HEK293 (cell line): Measurements from ENCODE around the gene SLCO4A1.

Experiments used
- CTCF ChIA-PET: fragments of 350-600 bp; formaldehyde crosslinking; extraction: SDS; loops from one replicate; lab custom pipeline; 2021; ENCODE audit warnings: antibody characterized with exemption; lab: Yijun Ruan, JAX
- POLR2A ChIA-PET: fragments of 300-600 bp; formaldehyde crosslinking; extraction: SDS; loops from one replicate; lab custom pipeline; 2020; ENCODE audit warnings: antibody characterized with exemption, inconsistent platforms; lab: Yijun Ruan, JAX
- H3K27ac ChIP-seq: fragments of 200-500 bp; sonication (Bioruptor generic); 2 replicates; pipeline ENCODE4 v1.5.1; 2014; ENCODE audit warnings: low read depth, low read length, control low read depth, inconsistent platforms; ENCODE audit errors: extremely low read depth
- H3K36me3 ChIP-seq, 2 experiments: fragments of 200-500 bp in 1 of 2; sonication (Bioruptor generic) in 1 of 2; 1 replicate in 1 of 2; 2 replicates in 1 of 2; pipeline ENCODE4 v1.5.1; 2014 to 2017; ENCODE audit warnings: inconsistent platforms in 2 of 2, low read length in 2 of 2; ENCODE audit not compliant: control insufficient read depth in 2 of 2, insufficient read depth in 1 of 2
- H3K4me1 ChIP-seq: fragments of 200-500 bp; sonication (Bioruptor generic); 2 replicates; pipeline ENCODE4 v1.5.1; 2014; ENCODE audit warnings: mild to moderate bottlenecking, low read length, inconsistent platforms; ENCODE audit not compliant: control insufficient read depth, insufficient read depth
- H3K4me3 ChIP-seq: 2 replicates; pipeline ENCODE4 v1.5.1; 2011; ENCODE audit warnings: low read depth, mild to moderate bottlenecking, control low read depth, low read length, moderate library complexity
- H3K9me3 ChIP-seq: fragments of 200-500 bp; sonication (Bioruptor generic); 2 replicates; pipeline ENCODE4 v1.5.1; 2014; ENCODE audit warnings: low read depth, low read length, inconsistent platforms; ENCODE audit not compliant: control insufficient read depth, insufficient read depth
- EGR2 ChIP-seq: fragments of 450-650 bp; formaldehyde crosslinking; IDR thresholded peaks from 2 replicates; pipeline ENCODE4 v1.5.1; 2016; ENCODE audit warnings: low read depth, missing biosample characterization, missing genetic modification characterization
- GLIS2 ChIP-seq: fragments of 450-650 bp; formaldehyde crosslinking; IDR thresholded peaks from 2 replicates; pipeline ENCODE4 v1.5.1; 2016; ENCODE audit warnings: missing biosample characterization, missing genetic modification characterization
- INSM2 ChIP-seq: fragments of 450-650 bp; formaldehyde crosslinking; IDR thresholded peaks from 2 replicates; pipeline ENCODE4 v1.5.1; 2016; ENCODE audit warnings: missing biosample characterization, missing genetic modification characterization
- KLF10 ChIP-seq: fragments of 450-650 bp; IDR thresholded peaks from 2 replicates; pipeline ENCODE4 v1.5.1; 2018; ENCODE audit warnings: missing biosample characterization, mild to moderate bottlenecking, missing genetic modification characterization
- KLF16 ChIP-seq: fragments of 450-650 bp; formaldehyde crosslinking; IDR thresholded peaks from 2 replicates; pipeline ENCODE4 v1.5.1; 2017; ENCODE audit warnings: missing biosample characterization, missing genetic modification characterization
- KLF7 ChIP-seq: fragments of 450-650 bp; formaldehyde crosslinking; IDR thresholded peaks from 2 replicates; pipeline ENCODE4 v1.5.1; 2016; ENCODE audit warnings: missing biosample characterization, missing genetic modification characterization, borderline replicate concordance
- MYNN ChIP-seq: fragments of 450-650 bp; formaldehyde crosslinking; IDR thresholded peaks from 2 replicates; pipeline ENCODE4 v1.5.1; 2016; ENCODE audit warnings: missing biosample characterization, missing genetic modification characterization, borderline replicate concordance
- MZF1 ChIP-seq: fragments of 450-650 bp; formaldehyde crosslinking; IDR thresholded peaks from 2 replicates; pipeline ENCODE4 v1.5.1; 2017; ENCODE audit warnings: missing biosample characterization, missing genetic modification characterization, borderline replicate concordance
- OVOL3 ChIP-seq: fragments of 450-650 bp; formaldehyde crosslinking; IDR thresholded peaks from 2 replicates; pipeline ENCODE4 v1.5.1; 2016; ENCODE audit warnings: missing biosample characterization, missing genetic modification characterization
- PRDM10 ChIP-seq: fragments of 450-650 bp; formaldehyde crosslinking; IDR thresholded peaks from 2 replicates; pipeline ENCODE4 v1.5.1; 2016; ENCODE audit warnings: missing biosample characterization, missing genetic modification characterization
- SCRT1 ChIP-seq: fragments of 450-650 bp; formaldehyde crosslinking; IDR thresholded peaks from 2 replicates; pipeline ENCODE4 v1.5.1; 2016; ENCODE audit warnings: missing biosample characterization, missing genetic modification characterization, borderline replicate concordance
- SP3 ChIP-seq: fragments of 450-650 bp; formaldehyde crosslinking; IDR thresholded peaks from 2 replicates; pipeline ENCODE4 v1.5.1; 2016; ENCODE audit warnings: missing biosample characterization, missing genetic modification characterization
- TRIM28 ChIP-seq: IDR thresholded peaks from 2 replicates; pipeline ENCODE4 v1.6.1; 2011; ENCODE audit warnings: low read length, control low read depth, borderline replicate concordance
- ZBTB7A ChIP-seq: fragments of 450-650 bp; formaldehyde crosslinking; IDR thresholded peaks from 2 replicates; pipeline ENCODE4 v1.5.1; 2016; ENCODE audit warnings: low read depth, missing biosample characterization, missing genetic modification characterization
- ZNF138 ChIP-seq: fragments of 450-650 bp; formaldehyde crosslinking; IDR thresholded peaks from 2 replicates; pipeline ENCODE4 v1.5.1; 2016; ENCODE audit warnings: missing biosample characterization, missing genetic modification characterization, borderline replicate concordance
- ZNF354C ChIP-seq: fragments of 450-650 bp; formaldehyde crosslinking; IDR thresholded peaks from 2 replicates; pipeline ENCODE4 v1.5.1; 2016; ENCODE audit warnings: missing biosample characterization, missing genetic modification characterization, low read depth, borderline replicate concordance
- ZNF555 ChIP-seq: fragments of 450-650 bp; formaldehyde crosslinking; conservative IDR thresholded peaks from 2 replicates; pipeline ENCODE4 v1.5.1; 2017; ENCODE audit warnings: missing biosample characterization, mild to moderate bottlenecking, missing genetic modification characterization, inconsistent platforms
- ZNF670 ChIP-seq: fragments of 450-650 bp; formaldehyde crosslinking; IDR thresholded peaks from 2 replicates; pipeline ENCODE4 v1.5.1; 2016; ENCODE audit warnings: missing biosample characterization, missing genetic modification characterization, low read depth
- ZNF777 ChIP-seq: fragments of 450-650 bp; formaldehyde crosslinking; IDR thresholded peaks from 2 replicates; pipeline ENCODE4 v1.5.1; 2017; ENCODE audit warnings: missing biosample characterization, missing genetic modification characterization, borderline replicate concordance
- ZSCAN30 ChIP-seq: fragments of 450-650 bp; IDR thresholded peaks from 2 replicates; pipeline ENCODE4 v1.5.1; 2018; ENCODE audit warnings: missing biosample characterization, mild to moderate bottlenecking, missing genetic modification characterization, moderate library complexity

SLCO4A1 gene

GRCh38 chr20:62603021-62603906, 39.0 kb upstream of the SLCO4A1 start (continued):
- TF ChIP-seq ZNF138 (tag by site-specific recombination), result no peak
- TF ChIP-seq KLF16 (tag by site-specific recombination), result no peak
- no peak for TF ChIP-seq EGR2

GRCh38 chr20:62603907-62604785, 38.2 kb upstream of the SLCO4A1 start:
- no peak overlapping the region for H3K27ac ChIP-seq
- CTCF ChIA-PET, result interaction anchor here (0.6 kb wide), 1 partner anchor 12 kb away, joined by 3 read pairs; no protein-coding TSS in a partner anchor
- no peaks in the 10 kb centered on the region for H3K9me3 ChIP-seq
- H3K36me3 ChIP-seq, result no peaks in the 10 kb centered on the region
- H3K4me3 ChIP-seq, result no peak overlapping the region
- H3K4me1 ChIP-seq, result no peaks in the 10 kb centered on the region
- POLR2A ChIA-PET, result no interaction called here
- no peak for TF ChIP-seq ZSCAN30 (tag by site-specific recombination)
- TF ChIP-seq KLF10 (tag by site-specific recombination), result no peak
- no peak for TF ChIP-seq KLF7 (tag by site-specific recombination)
- TF ChIP-seq INSM2 (tag by site-specific recombination), result no peak
- no peak for TF ChIP-seq OVOL3 (tag by site-specific recombination)
- TF ChIP-seq ZNF670 (tag by site-specific recombination), result no peak
- no peak for TF ChIP-seq GLIS2 (tag by site-specific recombination)
- TF ChIP-seq ZNF354C (tag by site-specific recombination), result no peak
- no peak for TF ChIP-seq ZBTB7A
- no peak for TF ChIP-seq ZNF777
- TF ChIP-seq SCRT1 (tag by site-specific recombination), result no peak
- no peak for TF ChIP-seq MYNN (tag by site-specific recombination)
- no peak for TF ChIP-seq TRIM28
- no peak for TF ChIP-seq MZF1 (tag by site-specific recombination)
- TF ChIP-seq ZNF555, result no peak
- TF ChIP-seq SP3 (tag by site-specific recombination), result no peak
- no peak for TF ChIP-seq PRDM10 (tag by site-specific recombination)
